ENCODE measurements around the gene SLC15A2. TPM values are rescaled to one million over a fixed set of nuclear protein-coding genes. Genes with fewer than 3 reads are reported as not detected.

SLC15A2 gene
- total RNA-seq, 1 experiment from 2014 or later = 2.4 TPM

DNA sequence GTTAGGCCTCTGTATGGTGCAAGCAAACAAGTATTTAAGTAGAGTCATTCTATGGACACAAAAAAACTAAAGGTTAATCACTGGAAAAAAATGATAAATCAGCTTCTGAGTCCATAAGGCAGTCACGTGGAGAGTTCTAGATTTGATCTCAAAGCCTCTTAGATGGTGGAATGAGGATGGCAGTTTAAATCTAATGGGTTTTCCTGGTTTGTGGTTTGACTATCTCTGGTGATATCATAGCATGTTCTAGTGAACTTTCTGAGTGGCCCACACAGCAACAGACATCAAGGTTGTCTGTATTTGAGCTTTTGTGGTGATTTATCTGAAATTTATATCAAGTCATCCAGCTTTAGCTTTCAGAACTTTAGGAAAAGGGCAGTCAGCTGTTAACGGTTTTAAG, 75.4 kb downstream of the SLC15A2 start:
- Mint-ChIP-seq H3K27me3 (ENCODE audit: low read depth) (no peaks in the 10 kb centered on the region), H3K27ac (no peak overlapping the region), H3K4me1 (peaks cover 6 to 9% of the 10 kb centered on the region in 2 experiments; a peak in 2 of 4 replicates), H3K4me3 (no peak overlapping the region), H3K9me3 (peaks cover 8 to 16% of the 10 kb centered on the region in 2 experiments), H3K36me3 (ENCODE audit: insufficient read depth in 1 of 3, low read depth in 3 of 3) (peaks cover 2 to 7% (median 6%) of the 10 kb centered on the region in 3 experiments; a peak in 6 of 7 replicates)
- Histone ChIP-seq H3K4me2 (ENCODE audit: insufficient read depth, insufficient read length, low read length) (no peak overlapping the region), H4K5ac (ENCODE audit: insufficient read length, low read depth, low read length) (no peak overlapping the region), H4K20me1 (ENCODE audit: control insufficient read depth, insufficient read depth, insufficient read length) (no peaks in the 10 kb centered on the region), H3K23ac (ENCODE audit: insufficient read length, low read depth, low read length) (no peak overlapping the region), H3K27ac (ENCODE audit: insufficient read length, low read depth, low read length) (no peak overlapping the region), H2AK5ac (ENCODE audit: insufficient read length, low read length) (no peak overlapping the region), H3K18ac (ENCODE audit: insufficient read length, low read depth, low read length) (no peak overlapping the region), H3K79me2 (ENCODE audit: insufficient read depth, low read length) (no peaks in the 10 kb centered on the region), H3K4ac (ENCODE audit: low read depth, low read length) (no peak overlapping the region), H3T11ph (ENCODE audit: low read length) (no peak overlapping the region), H2AFZ (ENCODE audit: low read length) (no peak overlapping the region), H2BK15ac (ENCODE audit: low read depth, low read length) (no peak overlapping the region), H2BK5ac (ENCODE audit: insufficient read length, low read length) (no peak overlapping the region), H4K8ac (replicated peaks; ENCODE audit: insufficient read length, low read depth, low read length) (no peak overlapping the region), H2BK12ac (ENCODE audit: insufficient read length, low read depth, low read length) (no peak overlapping the region), H3K14ac (ENCODE audit: insufficient read depth, low read length) (no peak overlapping the region), H3K9me3 (ENCODE audit: control insufficient read depth, low read depth, low read length) (peaks cover 5% of the 10 kb centered on the region), H3K4me1 (ENCODE audit: insufficient read depth, low read length) (no peaks in the 10 kb centered on the region), H3K23me2 (ENCODE audit: insufficient read length, low read depth, low read length, poor library complexity, severe bottlenecking) (no peaks in the 10 kb centered on the region), H3K27me3 (ENCODE audit: insufficient read depth, low read length) (no peaks in the 10 kb centered on the region), H2BK20ac (ENCODE audit: low read depth, low read length, poor library complexity, severe bottlenecking) (no peak overlapping the region), H2BK120ac (ENCODE audit: low read depth, low read length, poor library complexity, severe bottlenecking) (no peak overlapping the region), H3K9ac (ENCODE audit: extremely low read depth, insufficient read length, low read length) (no peak overlapping the region), H3K79me1 (ENCODE audit: insufficient read depth, low read depth, low read length, poor library complexity, severe bottlenecking) (no peaks in the 10 kb centered on the region), H4K91ac (ENCODE audit: insufficient read length, low read depth, low read length) (no peak overlapping the region), H3K56ac (ENCODE audit: insufficient read length, low read depth, low read length) (no peak overlapping the region)
- TF ChIP-seq, protein P1, sequence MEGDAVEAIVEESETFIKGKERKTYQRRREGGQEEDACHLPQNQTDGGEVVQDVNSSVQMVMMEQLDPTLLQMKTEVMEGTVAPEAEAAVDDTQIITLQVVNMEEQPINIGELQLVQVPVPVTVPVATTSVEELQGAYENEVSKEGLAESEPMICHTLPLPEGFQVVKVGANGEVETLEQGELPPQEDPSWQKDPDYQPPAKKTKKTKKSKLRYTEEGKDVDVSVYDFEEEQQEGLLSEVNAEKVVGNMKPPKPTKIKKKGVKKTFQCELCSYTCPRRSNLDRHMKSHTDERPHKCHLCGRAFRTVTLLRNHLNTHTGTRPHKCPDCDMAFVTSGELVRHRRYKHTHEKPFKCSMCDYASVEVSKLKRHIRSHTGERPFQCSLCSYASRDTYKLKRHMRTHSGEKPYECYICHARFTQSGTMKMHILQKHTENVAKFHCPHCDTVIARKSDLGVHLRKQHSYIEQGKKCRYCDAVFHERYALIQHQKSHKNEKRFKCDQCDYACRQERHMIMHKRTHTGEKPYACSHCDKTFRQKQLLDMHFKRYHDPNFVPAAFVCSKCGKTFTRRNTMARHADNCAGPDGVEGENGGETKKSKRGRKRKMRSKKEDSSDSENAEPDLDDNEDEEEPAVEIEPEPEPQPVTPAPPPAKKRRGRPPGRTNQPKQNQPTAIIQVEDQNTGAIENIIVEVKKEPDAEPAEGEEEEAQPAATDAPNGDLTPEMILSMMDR (conservative IDR thresholded peaks at IDR 0.05) = no peak
- DNase-seq = no peak
- no CpG with 5 or more reads among the region's 2 CpGs for WGBS (ENCODE audit: extremely low coverage, insufficient read length, low lambda C conversion rate)

Measured in H9 (cell line).